MCF 10A (cell line): Measurements from ENCODE around the gene HS1BP3. TPM values are rescaled to one million over a fixed set of nuclear protein-coding genes. Genes with fewer than 3 reads are reported as not detected.

ENCODE experiments used
- BruUV-seq: library from RNA; stranded (reverse); fragments of 400-500 nt; replicated peaks from 2 replicates; lab custom pipeline; 2021; lab: Mats Ljungman, UMichigan
- CTCF ChIA-PET: fragments of 300-600 bp; sonication (Branson Sonifier 250); formaldehyde crosslinking; extraction: SDS; loops from one replicate; lab custom pipeline; 2021; ENCODE audit warnings: antibody characterized with exemption, inconsistent platforms; lab: Yijun Ruan, JAX
- POLR2A ChIA-PET: fragments of 300-600, 350-650 bp; sonication (Branson Sonifier 250); formaldehyde crosslinking; extraction: SDS; loops from one replicate; lab custom pipeline; 2020; ENCODE audit warnings: antibody characterized with exemption, inconsistent platforms; lab: Yijun Ruan, JAX
- DNase-seq: peaks from one replicate; pipeline ENCODE4 v3.0.0-alpha.2; 2018; ENCODE audit not compliant: unreplicated experiment
- H3K27ac Mint-ChIP-seq: one replicate; pipeline ENCODE4 v1.8.0; 2022; ENCODE audit warnings: mild to moderate bottlenecking, low read depth, mixed read lengths; ENCODE audit not compliant: unreplicated experiment
- H3K27me3 Mint-ChIP-seq: one replicate; pipeline ENCODE4 v1.8.0; 2022; ENCODE audit warnings: mixed read lengths; ENCODE audit not compliant: insufficient read depth, unreplicated experiment
- H3K36me3 Mint-ChIP-seq: one replicate; pipeline ENCODE4 v1.8.0; 2022; ENCODE audit warnings: mild to moderate bottlenecking, moderate library complexity, mixed read lengths; ENCODE audit not compliant: insufficient read depth, unreplicated experiment
- H3K4me1 Mint-ChIP-seq: one replicate; pipeline ENCODE4 v1.8.0; 2022; ENCODE audit warnings: mixed read lengths; ENCODE audit not compliant: insufficient read depth, unreplicated experiment
- H3K4me3 Mint-ChIP-seq: one replicate; pipeline ENCODE4 v1.8.0; 2022; ENCODE audit warnings: mild to moderate bottlenecking, moderate library complexity, mixed read lengths; ENCODE audit not compliant: unreplicated experiment
- H3K9me3 Mint-ChIP-seq: one replicate; pipeline ENCODE4 v1.8.0; 2022; ENCODE audit warnings: mixed read lengths; ENCODE audit not compliant: unreplicated experiment
- CTCF ChIP-seq: fragments of 200-600 bp; IDR thresholded peaks from one replicate; pipeline ENCODE4 v1.8.0; 2022; ENCODE audit warnings: antibody characterized with exemption, mild to moderate bottlenecking; ENCODE audit not compliant: unreplicated experiment
- intact Hi-C: fragments of 100-400 bp; cut with micrococcal nuclease; formaldehyde crosslinking; loops from 2 replicates; pipeline ENCODE4 v1.14.1; 2022
- total RNA-seq: library from RNA; stranded (reverse); gene quantifications from 2 replicates; pipeline ENCODE4 v1.2.3, GENCODE V29; 2022

Gene HS1BP3
- total RNA-seq, 1 experiment from 2014 or later: 10.0 TPM

DNA sequence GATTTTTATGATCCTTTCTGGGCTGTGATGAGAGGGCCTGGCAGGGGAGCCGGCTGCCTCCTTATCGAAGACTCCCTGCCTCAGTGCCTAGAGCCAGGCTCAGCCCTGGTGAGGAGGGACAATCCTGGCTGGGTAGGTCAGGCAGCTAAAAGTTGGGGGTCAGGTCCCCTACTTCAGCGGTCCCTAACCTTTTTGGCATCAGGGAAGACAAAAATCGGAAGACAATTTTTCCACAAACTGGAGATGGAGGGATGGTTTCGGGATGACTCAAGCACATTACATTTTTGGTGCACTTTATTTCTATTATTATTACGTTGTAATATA, 53.1 kb downstream of the HS1BP3 start:
- no peak for TF ChIP-seq CTCF
- BruUV-seq: no TSS peak
- H3K9me3 Mint-ChIP-seq: no peaks in the 10 kb centered on the region
- ChIA-PET POLR2A (no interaction called here), CTCF (interaction anchor here (0.6 to 2.2 kb wide), 3 partner anchors 16 to 35 kb away, joined by 3 to 6 read pairs (median 3); no protein-coding TSS in a partner anchor)
- peaks cover 23% of the 10 kb centered on the region for H3K4me1 Mint-ChIP-seq
- no peak overlapping the region for H3K4me3 Mint-ChIP-seq
- DNase-seq: no peak
- no peak overlapping the region for H3K27ac Mint-ChIP-seq
- intact Hi-C loops: no loop called here
- no peaks in the 10 kb centered on the region for H3K27me3 Mint-ChIP-seq
- H3K36me3 Mint-ChIP-seq: no peaks in the 10 kb centered on the region

GRCh38 chr2:20596973-20597859, 53.7 kb downstream of the HS1BP3 start:
- H3K9me3 Mint-ChIP-seq: no peaks in the 10 kb centered on the region
- H3K27me3 Mint-ChIP-seq: no peaks in the 10 kb centered on the region
- intact Hi-C loops: no loop called here
- DNase-seq: no peak
- no peak overlapping the region for H3K4me3 Mint-ChIP-seq
- BruUV-seq: no TSS peak
- no peaks in the 10 kb centered on the region for H3K36me3 Mint-ChIP-seq
- ChIA-PET POLR2A (no interaction called here), CTCF (interaction anchor here (0.6 to 2.2 kb wide), 4 partner anchors 16 to 145 kb away, joined by 3 to 10 read pairs (median 4); no protein-coding TSS in a partner anchor)
- H3K27ac Mint-ChIP-seq: no peak overlapping the region
- no peak for TF ChIP-seq CTCF
- peaks cover 28% of the 10 kb centered on the region for H3K4me1 Mint-ChIP-seq

DNA sequence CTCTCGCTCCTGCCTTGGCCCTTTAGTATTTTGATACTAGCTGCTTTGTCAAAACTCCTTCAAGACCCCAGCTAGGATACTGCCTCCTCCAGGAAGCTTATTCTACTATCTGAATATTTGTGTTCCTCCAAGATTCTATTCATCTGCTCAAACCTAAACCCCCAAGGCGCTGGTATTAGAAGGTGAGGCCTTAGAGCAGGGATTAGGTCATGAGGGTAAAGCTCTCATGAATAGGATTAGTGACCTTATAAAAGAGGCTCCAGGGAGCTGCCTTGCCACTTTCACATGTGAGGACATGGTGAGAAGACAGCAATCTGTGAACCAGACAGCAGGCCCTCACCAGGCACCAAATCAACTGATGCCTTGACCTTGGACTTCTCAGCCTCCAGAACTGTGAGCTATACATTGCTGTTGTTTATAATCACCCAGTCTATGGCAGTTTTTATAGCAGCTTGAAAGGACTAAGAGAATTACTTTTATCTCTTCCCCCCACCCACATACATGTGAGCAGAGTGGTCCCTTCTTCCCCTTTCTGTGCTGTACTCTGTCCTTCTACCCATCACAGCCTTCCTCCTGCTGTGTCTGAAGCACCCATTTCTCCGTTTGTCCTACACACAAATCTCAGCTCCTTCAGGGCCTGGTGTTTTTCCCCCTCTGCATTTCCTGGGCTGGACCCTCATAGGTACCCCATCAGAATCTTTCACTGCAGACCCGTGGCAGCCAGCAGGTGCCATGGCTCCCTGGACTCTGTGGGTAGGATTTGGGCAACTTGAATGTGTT, 54.5 kb downstream of the HS1BP3 start:
- H3K9me3 Mint-ChIP-seq: no peaks in the 10 kb centered on the region
- intact Hi-C loops: no loop called here
- no peaks in the 10 kb centered on the region for H3K27me3 Mint-ChIP-seq
- BruUV-seq: no TSS peak
- H3K27ac Mint-ChIP-seq: peak overlapping the region; percentile 36
- H3K4me3 Mint-ChIP-seq: no peak overlapping the region
- no peaks in the 10 kb centered on the region for H3K36me3 Mint-ChIP-seq
- no peak for DNase-seq
- TF ChIP-seq CTCF: no peak
- ChIA-PET POLR2A (interaction anchor here (0.6 to 0.7 kb wide), 3 partner anchors 9 to 46 kb away, joined by 3 to 4 read pairs (median 4); no protein-coding TSS in a partner anchor), CTCF (interaction anchor here (0.7 to 2.2 kb wide), 5 partner anchors 14 to 200 kb away, joined by 3 to 10 read pairs (median 4); no protein-coding TSS in a partner anchor)
- H3K4me1 Mint-ChIP-seq: peaks cover 28% of the 10 kb centered on the region
